ENCODE data around the gene IFNGR2.
"Not testable (repeated sequence)": the region's sequence is repeated elsewhere in the genome, so short reads cannot be mapped to it uniquely, and the experiment has no call there.

The IFNGR2 gene

DNA sequence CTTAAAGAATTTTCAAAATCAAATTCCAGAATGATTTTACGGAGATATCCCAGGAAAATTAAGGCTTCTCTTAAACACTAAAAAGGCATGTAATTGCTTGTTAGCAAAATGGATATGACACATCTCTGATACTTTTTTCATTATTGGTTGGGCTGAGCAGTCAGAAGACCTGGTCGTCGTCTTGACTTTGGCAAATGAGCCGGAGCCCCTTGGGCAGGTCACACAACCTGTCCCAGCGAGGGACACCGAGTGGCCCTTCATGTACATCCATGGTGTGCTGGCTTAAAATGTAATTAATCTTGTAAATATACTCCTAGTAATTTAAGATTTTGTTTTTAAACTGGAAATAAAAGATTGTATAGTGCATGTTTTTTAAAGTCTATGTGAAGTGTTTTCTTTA lies 33.9 kb downstream of the IFNGR2 start:
- no peak for DNase-seq (ENCODE audit: low read depth)
- TF ChIP-seq, protein P1, sequence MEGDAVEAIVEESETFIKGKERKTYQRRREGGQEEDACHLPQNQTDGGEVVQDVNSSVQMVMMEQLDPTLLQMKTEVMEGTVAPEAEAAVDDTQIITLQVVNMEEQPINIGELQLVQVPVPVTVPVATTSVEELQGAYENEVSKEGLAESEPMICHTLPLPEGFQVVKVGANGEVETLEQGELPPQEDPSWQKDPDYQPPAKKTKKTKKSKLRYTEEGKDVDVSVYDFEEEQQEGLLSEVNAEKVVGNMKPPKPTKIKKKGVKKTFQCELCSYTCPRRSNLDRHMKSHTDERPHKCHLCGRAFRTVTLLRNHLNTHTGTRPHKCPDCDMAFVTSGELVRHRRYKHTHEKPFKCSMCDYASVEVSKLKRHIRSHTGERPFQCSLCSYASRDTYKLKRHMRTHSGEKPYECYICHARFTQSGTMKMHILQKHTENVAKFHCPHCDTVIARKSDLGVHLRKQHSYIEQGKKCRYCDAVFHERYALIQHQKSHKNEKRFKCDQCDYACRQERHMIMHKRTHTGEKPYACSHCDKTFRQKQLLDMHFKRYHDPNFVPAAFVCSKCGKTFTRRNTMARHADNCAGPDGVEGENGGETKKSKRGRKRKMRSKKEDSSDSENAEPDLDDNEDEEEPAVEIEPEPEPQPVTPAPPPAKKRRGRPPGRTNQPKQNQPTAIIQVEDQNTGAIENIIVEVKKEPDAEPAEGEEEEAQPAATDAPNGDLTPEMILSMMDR (conservative IDR thresholded peaks at IDR 0.05; ENCODE audit: low read depth, low read length) = no peak

DNA sequence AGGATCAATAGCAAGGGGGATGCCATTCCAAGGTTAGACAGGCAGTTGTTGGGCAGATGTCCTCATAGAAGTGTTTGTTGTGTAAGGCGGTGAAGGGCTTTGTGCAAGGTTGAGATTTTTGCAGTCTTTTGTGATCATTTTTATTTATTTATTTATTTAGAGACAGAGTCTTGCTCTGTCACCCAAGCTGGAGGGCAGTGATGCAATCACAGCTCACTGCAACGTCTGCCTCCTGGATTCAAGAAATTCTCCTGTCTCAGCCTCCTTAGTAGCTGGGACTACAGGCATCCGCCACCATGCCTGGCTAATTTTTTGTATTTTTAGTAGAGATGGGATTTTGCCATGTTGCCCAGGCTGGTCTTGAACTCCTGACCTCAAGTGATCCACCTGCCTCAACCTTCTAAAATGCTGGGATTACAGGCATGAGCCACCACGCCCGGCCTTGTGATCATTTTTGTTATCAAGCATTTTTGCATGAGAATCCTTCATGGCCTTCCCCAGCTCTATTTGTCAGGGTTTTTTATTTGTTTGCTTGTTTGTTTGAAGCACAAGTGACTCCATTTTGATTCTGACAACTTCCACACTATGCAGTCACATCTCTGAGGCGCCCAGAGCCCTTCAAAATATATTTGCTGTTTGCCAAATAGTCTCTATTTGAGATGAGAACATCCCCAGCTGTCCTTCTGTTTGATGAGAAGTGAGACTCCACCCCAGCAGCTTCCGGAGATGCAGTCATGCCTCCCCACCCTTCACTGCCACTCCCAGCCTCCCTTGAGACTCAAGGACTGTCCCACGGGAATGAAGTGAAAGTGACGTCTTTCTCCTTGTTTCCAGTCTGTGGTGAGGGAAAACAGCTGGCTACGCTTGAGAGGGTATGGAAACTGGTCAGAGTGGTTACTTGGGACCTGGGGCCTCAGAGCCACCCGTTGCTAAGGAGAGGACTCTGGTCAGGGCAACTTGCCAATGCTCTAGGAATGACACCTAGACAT lies 38.6 kb downstream of the IFNGR2 start:
- peak; percentile 70 for DNase-seq (ENCODE audit: low read depth)
- TF ChIP-seq, protein P1 (conservative IDR thresholded peaks at IDR 0.05; ENCODE audit: low read depth, low read length) = no peak
- no peak overlapping the region for H3K4me3 ChIP-seq (ENCODE audit: low read depth, low read length)

More for the DNA sequence above, 33.9 kb downstream of the IFNGR2 start:
- no peak overlapping the region for H3K4me3 ChIP-seq (ENCODE audit: low read depth, low read length)

DNA sequence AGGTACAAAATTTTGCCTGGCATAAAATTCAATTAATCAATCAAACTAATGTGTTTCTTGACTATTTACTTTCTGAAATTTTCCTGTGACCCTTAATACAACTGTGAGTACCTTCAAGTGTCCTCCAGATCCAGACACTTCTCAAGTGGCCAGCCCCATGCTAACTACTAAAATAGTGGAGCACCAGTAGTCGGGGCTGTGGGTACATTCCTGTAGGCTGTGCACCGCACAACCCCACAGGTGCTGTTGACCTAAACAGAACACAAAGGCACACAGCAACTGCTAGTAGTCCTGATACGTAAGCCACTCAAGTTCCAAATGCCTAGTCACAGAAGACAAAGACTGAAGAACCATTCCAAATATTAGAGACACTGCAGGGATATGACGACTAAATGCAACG lies 40.0 kb downstream of the IFNGR2 start:
- TF ChIP-seq, protein P1 (conservative IDR thresholded peaks at IDR 0.05; ENCODE audit: low read depth, low read length) = no peak
- DNase-seq (ENCODE audit: low read depth) = no peak
- no peak overlapping the region for H3K4me3 ChIP-seq (ENCODE audit: low read depth, low read length)

DNA sequence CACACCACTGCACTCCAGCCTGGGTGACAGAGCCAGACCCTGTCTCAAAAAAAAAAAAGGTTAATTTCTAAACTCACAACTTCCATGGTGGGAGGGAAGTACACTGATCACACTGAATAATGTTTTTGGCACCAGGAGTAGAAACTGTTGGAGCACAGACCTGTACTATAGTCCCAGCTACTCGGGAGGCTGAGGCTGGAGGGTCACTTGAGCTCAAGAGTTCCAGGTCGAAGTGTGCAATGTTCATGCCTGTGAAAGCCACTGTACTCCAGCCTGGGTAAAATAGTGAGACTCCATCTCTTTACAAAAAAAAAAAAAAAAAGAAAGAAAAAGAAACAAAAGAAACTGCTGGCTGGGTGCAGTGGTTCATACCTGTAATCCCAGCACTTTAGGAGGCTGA lies 41.3 kb downstream of the IFNGR2 start:
- TF ChIP-seq, protein P1 (conservative IDR thresholded peaks at IDR 0.05; ENCODE audit: low read depth, low read length) = no peak
- DNase-seq (ENCODE audit: low read depth) = no peak
- no peak overlapping the region for H3K4me3 ChIP-seq (ENCODE audit: low read depth, low read length)

DNA sequence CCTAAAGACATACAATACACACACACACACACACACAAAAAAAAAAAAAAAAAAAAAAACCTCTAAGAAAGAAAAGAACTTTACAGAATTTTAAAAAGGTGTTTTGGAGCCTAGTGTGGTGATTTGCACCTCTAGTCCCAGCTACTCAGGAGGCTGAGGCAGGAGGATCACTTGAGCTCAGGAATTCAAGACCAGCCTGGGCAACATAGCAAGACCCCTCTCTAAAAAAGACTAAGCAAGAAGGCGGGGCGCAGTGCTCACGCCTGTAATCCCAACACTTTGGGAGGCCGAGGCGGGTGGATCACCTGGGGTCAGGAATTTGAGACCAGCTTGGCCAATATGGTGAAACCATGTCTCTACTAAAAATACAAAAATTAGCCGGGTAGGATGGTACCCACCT lies 43.4 kb downstream of the IFNGR2 start:
- DNase-seq (ENCODE audit: low read depth); H3K4me3 ChIP-seq (ENCODE audit: low read depth, low read length): not testable (repeated sequence)

DNA sequence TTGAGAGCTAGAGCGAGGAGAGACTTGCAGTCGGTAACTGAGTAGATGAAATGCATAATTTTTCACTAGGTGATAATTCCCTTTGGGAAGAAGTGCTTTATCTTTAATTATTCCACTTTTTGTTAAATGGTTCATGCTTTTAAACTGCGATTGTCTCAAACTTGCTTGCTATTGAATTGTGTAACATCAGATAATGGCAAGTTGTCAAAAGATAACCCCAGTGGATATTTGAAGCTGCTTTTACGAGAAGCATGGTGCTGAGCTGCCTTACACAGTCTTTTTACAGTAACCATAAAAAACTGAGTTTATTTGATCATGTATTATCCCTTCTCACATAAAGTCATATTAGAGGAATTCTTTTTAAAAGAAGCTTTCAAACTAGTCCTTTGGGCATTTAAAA lies 46.4 kb downstream of the IFNGR2 start:
- TF ChIP-seq, protein P1 (conservative IDR thresholded peaks at IDR 0.05; ENCODE audit: low read depth, low read length) = no peak
- no peak for DNase-seq (ENCODE audit: low read depth)
- H3K4me3 ChIP-seq (ENCODE audit: low read depth, low read length) = no peak overlapping the region

DNA sequence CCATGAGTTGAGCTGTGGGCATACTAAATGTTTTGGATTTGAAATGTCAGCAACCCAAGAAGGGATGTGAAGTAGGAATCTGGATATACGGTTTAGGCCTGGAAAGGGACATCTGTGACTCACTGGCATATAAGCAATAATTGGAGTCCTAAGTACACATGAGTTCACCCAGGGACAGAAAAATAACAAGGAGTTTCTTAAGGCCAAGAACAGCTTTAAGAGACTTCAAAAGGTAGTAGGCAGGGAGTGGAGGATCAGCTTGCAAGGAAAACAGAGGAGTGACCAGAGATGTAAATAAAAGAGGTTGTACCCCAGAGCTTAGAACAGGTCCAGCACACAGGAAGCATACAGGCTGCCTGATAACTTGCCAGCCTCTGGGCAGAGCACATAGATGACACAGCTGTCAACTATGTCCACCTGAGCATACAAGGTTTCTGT lies 48.4 kb downstream of the IFNGR2 start:
- TF ChIP-seq, protein P1 (conservative IDR thresholded peaks at IDR 0.05; ENCODE audit: low read depth, low read length) = no peak
- no peak overlapping the region for H3K4me3 ChIP-seq (ENCODE audit: low read depth, low read length)
- peak; percentile 21 for DNase-seq (ENCODE audit: low read depth)

All from choroid plexus epithelial cell (primary cell).